Endometrial microvascular endothelial cells (primary cell): ENCODE measurements around the gene NFIA. TPM values are rescaled to one million over a fixed set of nuclear protein-coding genes. Genes with fewer than 3 reads are reported as not detected.

Experiments used
- in situ Hi-C: cut with HindIII; loops from 2 replicates; pipeline ENCODE4 v1.10.0; 2017; ENCODE audit warnings: low sequenced_read_pairs, low pct_unique_long_range_greater_than_20kb; ENCODE audit errors: inconsistent ontology term
- total RNA-seq: library from RNA; depleted of rRNA; stranded (reverse); fragments of >200 nt; gene quantifications from one replicate; pipeline ENCODE4 v1.2.3, GENCODE V29; 2015; ENCODE audit errors: inconsistent ontology term

The NFIA gene
- total RNA-seq, 1 donor from 2014 or later, result 17.4 TPM

GRCh38 chr1:61453111-61453961 lies 371.0 kb downstream of the NFIA start:
- in situ Hi-C loops, result loop anchor here (25.0 kb wide), 1 partner anchor 366 kb away; the partner anchor contains the start of gene NFIA

GRCh38 chr1:61455400-61455799 lies 373.0 kb downstream of the NFIA start:
- in situ Hi-C loops, result loop anchor here (25.0 kb wide), 1 partner anchor 368 kb away; the partner anchor contains the start of gene NFIA

GRCh38 chr1:61457526-61458040 lies 375.2 kb downstream of the NFIA start:
- in situ Hi-C loops, result loop anchor here (25.0 kb wide), 1 partner anchor 370 kb away; the partner anchor contains the start of gene NFIA

GRCh38 chr1:61459345-61459744 lies 377.0 kb downstream of the NFIA start:
- in situ Hi-C loops, result loop anchor here (25.0 kb wide), 1 partner anchor 372 kb away; the partner anchor contains the start of gene NFIA

GRCh38 chr1:61460191-61460590 lies 377.8 kb downstream of the NFIA start:
- in situ Hi-C loops, result loop anchor here (25.0 kb wide), 1 partner anchor 373 kb away; the partner anchor contains the start of gene NFIA

GRCh38 chr1:61461406-61462384 lies 379.3 kb downstream of the NFIA start:
- in situ Hi-C loops, result loop anchor here (25.0 kb wide), 1 partner anchor 374 kb away; the partner anchor contains the start of gene NFIA

GRCh38 chr1:61462628-61463027 lies 380.3 kb downstream of the NFIA start:
- in situ Hi-C loops, result loop anchor here (25.0 kb wide), 1 partner anchor 375 kb away; the partner anchor contains the start of gene NFIA

GRCh38 chr1:61463220-61463619 lies 380.9 kb downstream of the NFIA start:
- in situ Hi-C loops, result loop anchor here (25.0 kb wide), 1 partner anchor 376 kb away; the partner anchor contains the start of gene NFIA

- in situ Hi-C loops, result loop anchor here (25.0 kb wide), 1 partner anchor 381 kb away; the partner anchor contains the start of gene NFIA
Observed at GRCh38 chr1:61467836-61468235, 385.5 kb downstream of the NFIA start.

GRCh38 chr1:61469365-61469764 lies 387.0 kb downstream of the NFIA start:
- in situ Hi-C loops, result loop anchor here (25.0 kb wide), 1 partner anchor 382 kb away; the partner anchor contains the start of gene NFIA

GRCh38 chr1:61472876-61473275 lies 390.5 kb downstream of the NFIA start:
- in situ Hi-C loops, result loop anchor here (25.0 kb wide), 1 partner anchor 386 kb away; the partner anchor contains the start of gene NFIA

- in situ Hi-C loops, result loop anchor here (25.0 kb wide), 1 partner anchor 387 kb away; the partner anchor contains the start of gene NFIA
Observed at GRCh38 chr1:61474269-61474817, 392.0 kb downstream of the NFIA start.

- in situ Hi-C loops, result loop anchor here (25.0 kb wide), 1 partner anchor 388 kb away; the partner anchor contains the start of gene NFIA
Observed at GRCh38 chr1:61474963-61475362, 392.6 kb downstream of the NFIA start.

GRCh38 chr1:61477301-61477700 lies 394.9 kb downstream of the NFIA start:
- in situ Hi-C loops, result no loop called here

- in situ Hi-C loops, result no loop called here
Observed at GRCh38 chr1:61480273-61480935, 398.0 kb downstream of the NFIA start.

- in situ Hi-C loops, result no loop called here
Observed at GRCh38 chr1:61481315-61481715, 399.0 kb downstream of the NFIA start.

GRCh38 chr1:61482170-61482734 lies 399.9 kb downstream of the NFIA start:
- in situ Hi-C loops, result no loop called here
